ENCODE results near the gene LRCH4.
"Not testable (repeated sequence)": the region's sequence is repeated elsewhere in the genome, so short reads cannot be mapped to it uniquely, and the experiment has no call there.

LRCH4 gene

DNA sequence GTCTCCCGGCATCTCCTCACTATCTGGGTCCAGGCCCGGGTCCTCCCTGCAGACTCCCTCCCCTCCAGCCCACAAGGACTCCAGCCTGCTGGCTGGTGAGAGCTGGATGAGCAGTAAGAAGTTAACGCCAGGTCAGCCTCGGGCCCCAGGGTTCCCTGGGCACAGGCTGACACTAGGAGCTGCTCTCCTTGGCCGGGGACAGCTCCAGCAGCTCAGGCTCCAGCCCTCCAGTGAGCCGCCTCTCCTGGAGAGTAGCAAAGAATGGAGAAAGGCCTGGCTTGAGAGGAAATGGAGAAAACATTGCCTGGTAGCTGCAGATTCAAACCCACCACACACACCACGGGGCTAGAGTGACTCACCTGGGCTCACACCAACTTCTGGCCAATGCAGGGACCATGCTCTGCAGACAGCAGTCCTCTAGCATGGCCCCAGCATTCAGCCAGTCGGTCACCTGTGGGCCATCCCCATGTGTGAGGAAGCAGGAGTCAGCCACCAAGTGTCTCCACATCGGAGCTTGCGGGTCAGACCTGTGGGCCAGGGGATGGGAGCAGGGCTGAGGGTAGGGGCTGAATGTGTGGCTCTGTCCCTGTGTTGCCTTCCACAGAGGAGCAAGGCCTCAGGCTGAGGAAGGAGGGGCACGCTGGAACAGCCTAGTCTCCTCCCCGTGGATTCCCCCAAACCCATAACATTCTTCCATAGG, 18.7 kb downstream of the LRCH4 start:
- no peak for DNase-seq

DNA sequence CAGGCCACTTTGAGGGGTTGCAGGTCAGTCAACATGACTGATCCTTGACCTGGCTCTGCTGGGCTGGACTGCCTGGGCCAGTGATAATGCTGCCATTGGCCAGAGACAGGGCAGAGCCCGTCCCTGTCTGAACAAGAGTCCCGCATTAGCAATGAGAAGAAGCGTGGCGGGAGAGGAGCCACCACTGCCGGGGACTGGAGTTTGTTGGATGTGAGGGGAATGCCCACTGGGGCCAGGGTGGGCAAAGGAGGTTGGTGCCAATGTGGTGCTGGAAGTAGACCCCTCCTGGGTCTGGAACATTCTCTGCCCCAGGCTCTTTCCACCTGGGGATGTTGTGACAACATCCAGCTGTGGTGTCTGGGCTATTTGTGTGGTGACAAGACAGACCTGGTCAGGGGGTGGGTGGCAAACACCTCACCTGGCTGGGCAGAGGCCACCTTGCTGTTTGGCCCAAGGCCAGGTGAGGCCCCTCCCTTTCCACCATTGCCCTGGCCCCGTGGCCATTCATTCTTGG, 19.9 kb downstream of the LRCH4 start:
- no peak for DNase-seq

DNA sequence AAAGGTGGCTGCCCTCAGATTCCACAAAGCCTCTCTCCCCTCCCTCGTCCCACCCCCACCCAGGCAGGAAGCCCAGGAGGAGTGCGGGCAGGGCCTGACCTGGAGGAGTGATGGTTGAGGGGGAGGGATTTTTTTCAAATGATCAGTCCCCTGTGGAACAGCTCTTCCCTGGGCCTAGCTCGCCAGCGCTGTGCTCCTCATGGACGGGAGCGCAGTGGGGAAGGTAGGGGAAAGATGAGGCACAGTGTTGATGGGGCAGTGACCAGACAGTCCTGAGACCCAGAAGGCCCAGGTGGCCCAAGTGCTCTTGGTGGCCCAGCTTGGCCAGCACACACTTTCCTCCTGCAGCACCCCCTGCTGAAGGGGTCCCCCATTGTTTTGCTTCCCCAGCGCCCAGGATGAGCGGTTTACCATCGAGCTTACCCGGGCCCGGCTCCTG, 20.8 kb downstream of the LRCH4 start:
- DNase-seq, result no peak

DNA sequence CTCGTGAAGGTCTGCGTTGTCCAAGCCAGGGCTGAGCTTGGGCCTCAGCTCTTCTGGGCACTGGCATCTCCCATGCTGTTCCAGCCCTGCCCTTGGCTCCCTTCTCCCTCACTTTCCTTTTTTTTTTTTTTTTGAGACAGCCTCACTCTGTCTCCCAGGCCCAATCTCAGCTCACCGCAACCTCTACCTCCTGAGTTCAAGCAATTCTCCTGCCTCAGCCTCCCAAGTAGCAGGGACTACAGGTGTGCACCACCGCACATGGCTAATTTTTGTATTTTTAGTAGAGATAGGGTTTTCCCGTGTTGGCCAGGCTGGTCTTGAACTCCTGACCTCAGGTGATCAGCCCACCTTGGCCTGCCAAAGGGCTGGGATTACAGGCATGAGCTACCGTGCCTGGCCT, 21.5 kb downstream of the LRCH4 start:
- not testable (repeated sequence) for DNase-seq

DNA sequence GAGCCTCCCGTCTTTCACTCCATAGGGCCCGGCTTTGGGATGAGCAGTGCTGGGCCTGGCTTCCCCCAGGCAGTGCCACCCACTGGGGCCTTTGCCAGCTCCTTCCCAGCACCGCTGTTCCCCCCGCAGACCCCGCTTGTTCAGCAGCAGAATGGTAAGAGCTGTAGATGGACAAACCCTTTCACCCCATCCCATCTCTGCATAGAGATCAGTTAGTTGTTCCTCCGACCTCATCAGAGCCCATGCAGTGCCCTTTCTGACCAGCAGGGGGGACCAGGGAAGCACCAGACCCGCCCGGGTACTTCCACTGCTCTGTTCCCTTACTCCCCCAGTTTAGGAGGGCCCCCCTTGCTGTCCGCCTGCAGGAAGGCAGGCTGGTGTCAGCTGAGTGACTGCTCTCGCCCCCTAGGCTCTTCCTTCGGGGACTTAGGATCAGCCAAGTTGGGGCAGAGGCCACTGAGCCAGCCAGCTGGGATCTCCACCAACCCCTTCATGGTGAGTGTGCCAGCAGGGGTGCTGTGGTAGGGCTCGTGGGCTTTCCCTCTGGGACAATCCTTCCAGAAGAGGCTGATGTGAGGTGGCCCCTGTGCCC, 22.0 kb downstream of the LRCH4 start:
- DNase-seq, result peak; percentile 22

DNA sequence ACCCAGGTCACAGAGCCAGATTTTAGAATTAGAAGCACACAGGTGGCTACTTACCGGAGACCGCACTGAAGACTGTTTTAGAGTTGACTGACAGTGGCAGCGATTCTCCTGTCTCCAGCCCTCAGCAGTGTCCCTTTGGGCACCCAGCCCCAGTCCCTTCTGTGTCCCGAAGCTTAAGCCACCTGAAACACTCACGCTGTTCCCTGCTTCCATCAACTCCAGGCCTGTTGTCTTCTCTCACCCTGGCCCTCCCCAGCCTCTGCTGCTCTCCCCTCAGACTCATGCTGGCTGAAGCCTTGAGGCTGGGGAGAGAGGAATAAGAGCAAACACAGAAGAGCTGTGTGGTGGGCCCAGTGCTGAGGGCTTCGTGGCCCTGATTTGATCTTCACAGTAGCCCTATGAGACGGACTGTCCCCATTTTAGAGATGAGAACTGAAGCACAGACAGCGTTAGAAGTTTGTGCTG, 22.8 kb downstream of the LRCH4 start:
- DNase-seq, result no peak

DNA sequence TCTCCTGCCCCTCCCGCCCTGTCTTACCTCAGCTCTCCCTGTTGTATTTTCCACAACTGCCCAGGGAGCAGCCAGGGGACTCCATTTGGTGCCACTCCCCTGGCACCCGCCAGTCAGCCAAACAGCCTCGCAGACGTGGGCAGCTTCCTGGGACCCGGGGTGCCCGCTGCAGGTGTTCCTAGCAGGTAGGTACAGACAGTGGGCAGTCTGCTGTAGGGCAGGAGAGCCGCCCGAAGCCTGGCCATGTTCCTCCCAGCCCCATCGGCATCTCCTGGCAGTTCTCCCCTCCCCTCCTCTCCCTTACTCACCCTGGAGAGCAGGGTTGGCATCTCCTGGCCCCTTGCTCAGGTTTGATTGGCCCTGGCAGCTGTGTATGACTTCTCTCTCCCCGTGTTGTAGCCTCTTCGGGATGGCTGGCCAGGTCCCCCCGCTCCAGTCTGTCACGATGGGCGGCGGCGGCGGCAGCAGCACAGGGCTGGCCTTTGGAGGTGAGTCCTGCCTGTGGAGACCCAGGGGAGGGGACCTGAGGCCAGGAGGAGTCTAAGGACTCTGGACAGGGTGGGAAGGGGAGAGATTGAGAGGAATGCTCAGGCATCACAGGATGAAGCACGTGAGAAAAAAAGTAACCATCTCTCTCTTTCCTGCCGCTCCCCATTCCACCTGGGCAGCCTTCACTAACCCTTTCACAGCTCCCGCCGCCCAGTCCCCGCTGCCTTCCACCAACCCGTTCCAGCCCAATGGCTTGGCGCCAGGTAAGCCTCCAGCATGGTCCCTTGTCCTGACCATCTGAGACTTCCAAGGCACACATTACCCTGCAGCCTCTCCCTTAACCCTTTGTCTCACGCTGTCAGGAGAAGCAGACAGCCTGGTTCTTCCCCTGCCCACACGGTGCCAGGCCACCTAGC, 23.5 kb downstream of the LRCH4 start:
- no peak for DNase-seq

DNA sequence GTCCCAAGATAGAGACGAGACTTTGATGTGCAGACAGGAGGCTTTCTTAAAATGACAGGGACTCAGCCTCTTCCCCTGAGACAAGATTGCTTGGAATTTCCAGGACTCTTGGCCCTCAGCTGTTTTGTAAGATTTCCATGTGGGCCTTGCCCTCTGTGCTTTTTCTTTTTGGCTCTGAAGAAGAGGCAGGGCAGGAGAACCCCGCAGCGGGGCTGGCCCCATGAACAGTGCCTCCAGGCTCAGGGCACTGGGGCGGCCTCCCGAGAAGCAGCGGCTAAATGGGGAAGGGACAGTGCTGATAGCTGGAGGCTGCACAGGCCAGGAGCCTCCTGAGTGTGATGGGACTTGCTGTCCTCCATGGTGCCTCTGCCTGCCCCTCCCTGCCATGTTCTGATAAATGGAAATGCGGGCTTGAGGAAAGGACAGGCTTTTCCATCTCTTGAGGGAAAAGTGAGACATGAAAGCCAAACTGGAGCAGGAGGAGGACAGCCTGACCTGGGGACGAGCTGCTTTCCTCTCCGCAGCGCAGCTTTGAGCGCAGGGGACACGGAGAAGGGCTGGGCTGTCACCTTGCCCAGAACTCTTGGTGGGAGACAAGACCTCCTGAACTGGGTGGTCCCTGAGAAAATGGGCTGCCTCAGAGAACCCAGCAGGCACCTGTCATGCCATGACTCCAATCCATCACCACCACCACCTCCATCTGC, 24.3 kb downstream of the LRCH4 start:
- no peak for DNase-seq

DNA sequence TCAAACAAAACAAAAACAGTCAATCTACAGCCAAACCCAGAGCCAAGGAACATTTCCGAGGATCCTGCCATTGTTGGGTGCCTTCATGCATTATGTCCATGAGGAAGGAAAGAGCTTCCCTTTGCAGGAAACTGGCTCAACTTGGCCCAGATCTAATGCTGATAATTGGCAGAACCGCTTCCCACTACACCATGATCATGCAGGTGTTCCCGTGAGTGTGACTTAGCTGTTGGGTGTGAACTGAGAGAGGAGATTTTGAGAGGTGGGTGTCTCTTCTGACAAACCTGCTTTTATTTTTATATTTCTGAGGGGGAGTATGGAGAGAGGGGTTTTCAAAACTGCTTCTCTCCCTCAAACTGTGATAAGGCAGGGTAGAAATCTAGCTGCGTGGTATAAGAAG, 26.8 kb downstream of the LRCH4 start:
- no peak for DNase-seq

DNA sequence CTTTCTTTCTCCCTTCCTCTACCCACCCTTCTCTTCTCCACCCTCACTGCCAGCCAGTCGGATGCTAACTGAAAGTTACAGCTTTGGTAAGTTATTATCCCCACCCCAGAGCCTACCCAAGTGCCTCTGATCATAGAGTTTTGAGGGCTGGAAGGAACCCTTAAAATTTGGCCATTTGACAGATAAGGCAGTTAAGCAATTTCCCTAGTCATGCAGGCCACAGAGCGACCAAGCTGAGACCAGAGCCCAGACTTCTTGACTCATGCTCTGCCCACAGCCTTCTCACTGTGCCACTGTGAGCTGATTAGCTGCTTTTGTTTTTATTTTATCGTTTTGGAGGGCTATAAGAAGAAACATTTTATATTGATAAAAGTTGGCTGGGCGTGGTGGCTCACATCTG, 29.4 kb downstream of the LRCH4 start:
- DNase-seq, result no peak

DNA sequence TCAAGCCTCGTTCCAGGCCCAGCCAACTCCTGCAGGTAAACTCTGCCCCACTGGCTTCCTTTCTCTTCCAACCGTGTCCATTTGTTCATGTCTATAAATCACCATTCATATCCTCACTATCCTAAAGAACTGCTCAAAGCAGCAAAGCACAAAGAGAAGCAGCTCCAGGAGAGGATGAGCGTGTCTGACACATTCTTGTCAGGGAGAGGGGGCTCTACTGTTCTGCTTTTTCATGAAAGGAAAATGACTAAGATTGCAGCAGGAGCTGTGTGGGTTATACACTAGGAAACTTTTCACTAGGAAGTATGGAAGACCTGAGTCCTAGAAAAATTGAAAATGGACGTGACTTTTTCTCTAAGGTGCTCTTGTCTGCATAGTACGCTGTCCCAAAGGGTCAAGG, 30.2 kb downstream of the LRCH4 start:
- DNase-seq, result no peak

DNA sequence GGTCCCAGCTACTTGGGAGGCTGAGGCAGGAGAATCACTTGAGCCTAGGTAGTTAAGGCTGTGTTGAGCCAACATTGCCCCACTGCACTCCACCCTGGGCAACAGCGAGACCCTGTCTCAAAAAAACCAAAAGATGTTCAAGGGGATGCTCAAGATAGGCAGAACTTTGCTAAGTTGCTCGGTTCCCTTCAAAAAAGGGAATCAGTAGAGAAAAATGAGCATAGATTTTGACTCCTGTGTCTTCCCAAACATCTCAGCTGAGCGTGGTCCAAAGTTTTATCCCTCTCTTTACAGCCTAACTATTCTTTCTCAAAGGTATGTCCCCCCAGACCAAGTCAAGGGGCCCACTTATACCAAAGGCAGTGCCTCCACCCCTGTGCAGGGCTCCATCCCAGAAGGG, 32.9 kb downstream of the LRCH4 start:
- DNase-seq, result no peak

DNA sequence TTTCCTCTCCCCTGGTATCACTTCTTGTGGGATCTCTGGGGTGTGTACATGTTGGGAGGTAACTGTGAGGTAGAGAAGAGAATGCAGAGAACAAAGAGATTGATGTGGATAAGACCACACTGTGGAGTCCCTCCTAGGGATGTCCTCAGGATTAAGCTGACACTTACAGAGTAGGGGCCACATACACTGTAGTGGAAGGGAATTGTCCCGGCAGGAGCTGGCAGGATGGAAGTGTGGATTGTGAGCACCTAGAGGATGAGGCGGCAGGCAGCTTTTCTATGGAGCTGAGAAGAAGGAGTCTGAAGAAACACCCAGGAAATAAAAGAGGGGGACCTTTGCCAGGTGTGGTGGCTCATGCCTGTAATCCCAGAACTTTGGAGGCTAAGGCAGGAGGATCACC, 33.4 kb downstream of the LRCH4 start:
- no peak for DNase-seq

DNA sequence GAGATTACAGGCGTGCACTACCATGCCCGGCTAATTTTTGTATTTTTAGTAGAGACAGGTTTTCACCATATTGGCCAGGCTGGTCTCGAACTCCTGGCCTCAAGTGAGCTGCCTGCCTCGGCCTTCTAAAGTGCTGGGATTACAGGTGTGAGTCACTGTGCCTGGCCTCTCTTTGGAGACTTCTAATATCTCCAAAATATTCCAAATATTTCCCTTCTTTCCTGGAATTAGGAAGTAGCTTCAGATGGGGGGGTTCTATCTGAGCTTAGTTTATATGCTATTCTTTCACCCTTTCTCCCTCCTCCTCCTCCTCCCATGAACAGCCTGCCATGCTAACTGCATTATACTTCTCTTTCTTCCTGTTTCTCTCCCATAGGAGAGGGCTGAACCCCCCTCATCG, 37.5 kb downstream of the LRCH4 start:
- not testable (repeated sequence) for DNase-seq

DNA sequence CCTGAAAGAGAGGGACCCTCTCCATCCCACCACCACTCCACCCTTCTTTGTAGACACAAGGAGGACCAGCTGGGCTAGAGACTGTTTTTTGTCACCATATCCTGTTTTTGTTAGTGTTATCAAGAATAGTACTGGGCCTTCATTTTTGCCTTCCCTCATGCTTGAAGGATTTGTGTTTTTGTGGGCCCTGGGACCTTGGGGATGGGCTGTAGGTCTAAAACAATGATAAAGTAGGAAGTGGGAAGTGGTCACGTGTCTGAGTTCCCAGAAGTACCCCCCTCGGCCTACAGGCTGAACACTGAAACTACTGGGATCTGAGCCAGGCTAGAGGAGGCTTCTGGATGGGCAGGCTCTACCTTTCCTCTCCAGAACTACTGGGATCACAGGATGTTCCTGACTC, 38.1 kb downstream of the LRCH4 start:
- DNase-seq, result no peak

DNA sequence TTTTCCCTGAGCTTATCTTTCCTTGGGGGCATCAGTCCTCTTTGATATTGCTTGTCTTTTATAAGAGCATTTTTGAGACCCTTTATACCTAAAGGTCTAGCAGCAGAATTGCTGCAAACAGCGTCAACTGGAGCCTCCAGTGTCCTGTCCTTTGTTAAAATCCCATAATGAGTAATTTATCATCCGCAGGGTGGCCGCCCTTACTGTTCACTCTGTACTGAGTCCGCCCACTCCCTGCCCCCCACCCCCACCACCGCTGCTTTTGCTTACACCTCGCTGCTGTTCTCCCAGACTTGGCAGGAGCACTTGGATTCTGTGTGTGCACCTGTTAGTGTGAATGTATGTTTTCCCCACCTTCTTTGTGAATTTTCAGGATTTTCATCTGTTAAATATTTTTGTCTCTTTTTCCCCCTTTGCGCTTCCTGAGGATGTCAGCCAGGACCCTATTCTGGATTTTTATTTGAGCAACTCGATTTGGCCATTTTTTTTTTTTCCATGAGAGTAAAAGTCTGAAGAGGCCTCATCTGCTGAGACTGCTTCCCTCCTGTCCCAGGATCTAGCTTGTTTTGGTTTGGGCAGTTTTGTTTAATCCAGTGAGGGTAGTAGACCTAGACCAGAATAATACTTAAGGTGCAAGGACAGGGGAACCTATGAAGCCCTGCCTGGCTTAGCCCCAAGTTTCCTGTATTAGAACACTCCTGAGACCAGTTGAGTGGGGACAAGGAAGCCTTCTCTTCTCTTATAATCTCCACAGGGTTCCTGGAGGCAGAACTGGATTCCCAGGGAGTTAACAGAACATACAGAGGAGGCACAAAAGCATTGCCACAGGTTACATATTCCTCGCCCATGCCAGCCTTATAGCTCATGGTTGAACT, 38.8 kb downstream of the LRCH4 start:
- DNase-seq, result peak; percentile 34

DNA sequence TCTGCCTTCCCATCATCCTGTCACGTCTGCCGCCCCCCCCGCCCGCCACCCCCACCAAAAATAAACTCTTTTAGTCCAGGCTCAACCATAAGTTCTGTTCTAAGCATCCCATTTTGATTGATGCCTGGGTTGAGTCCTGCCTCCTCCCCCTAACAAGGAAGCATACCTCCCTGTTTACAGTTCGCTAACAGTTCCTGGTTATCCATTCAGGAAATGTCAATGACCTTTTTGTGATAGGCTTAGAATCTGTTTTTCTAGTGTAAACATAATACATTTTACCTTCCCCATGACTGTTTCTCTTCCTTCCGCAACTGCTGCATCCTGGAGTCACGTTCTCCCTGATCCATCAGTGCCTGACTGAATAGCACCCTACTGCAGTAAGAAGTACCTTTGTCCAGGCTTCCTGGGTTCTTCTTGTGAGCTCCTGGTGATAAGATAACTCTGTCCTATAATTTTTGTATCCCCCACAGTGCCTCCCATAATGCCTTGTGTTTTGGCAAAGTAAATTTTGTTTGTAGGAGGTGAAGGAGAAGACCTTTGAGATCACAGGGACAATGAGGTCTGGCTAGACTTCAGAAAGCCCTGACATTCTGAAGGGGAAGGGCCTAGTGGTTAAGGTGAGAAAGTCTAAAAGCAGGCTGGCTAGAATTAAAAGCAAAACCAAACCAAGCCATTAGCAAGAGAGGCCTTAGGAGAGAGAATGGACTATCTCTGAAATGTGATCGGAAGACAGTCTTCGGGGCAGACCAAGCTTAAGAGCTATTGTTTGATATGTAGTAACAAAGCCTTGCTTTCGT, 39.6 kb downstream of the LRCH4 start:
- peak; percentile 62 for DNase-seq

DNA sequence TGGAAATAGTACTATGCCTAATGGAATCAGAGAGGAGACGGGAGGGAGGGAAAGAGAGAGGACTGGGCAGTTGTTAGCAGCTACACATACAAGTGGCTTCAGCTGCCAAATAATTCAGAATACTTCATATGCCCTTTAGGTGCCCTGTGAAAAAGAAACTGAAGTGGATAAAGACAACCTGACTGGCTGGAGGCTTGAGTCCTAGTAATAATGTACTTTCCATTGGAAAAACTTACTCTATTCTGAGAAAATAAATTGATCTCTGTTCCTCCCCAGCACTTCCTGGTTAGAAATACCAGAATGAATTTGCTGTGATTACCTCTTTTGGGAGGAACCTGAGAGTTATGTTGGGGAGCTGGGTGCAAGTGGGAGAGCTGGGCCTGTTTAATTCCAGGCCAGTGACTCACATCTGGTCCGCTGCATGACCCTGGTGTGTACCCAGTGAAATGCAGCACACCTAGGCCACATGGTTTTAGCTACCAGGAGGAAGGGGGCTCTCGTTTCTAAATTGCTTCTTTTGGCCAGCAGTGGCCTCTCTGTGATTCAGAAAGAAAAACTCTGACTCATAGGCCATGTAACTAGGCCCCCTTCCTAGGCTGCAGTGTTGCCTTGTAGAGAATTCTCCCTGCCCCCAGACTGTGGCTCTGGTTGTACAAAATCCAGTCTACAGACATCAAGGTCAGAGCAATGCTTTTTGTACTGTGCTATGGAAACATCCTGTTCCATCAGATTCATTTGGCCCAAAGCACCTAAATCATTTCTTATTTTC, 40.4 kb downstream of the LRCH4 start:
- peak; percentile 5 for DNase-seq

DNA sequence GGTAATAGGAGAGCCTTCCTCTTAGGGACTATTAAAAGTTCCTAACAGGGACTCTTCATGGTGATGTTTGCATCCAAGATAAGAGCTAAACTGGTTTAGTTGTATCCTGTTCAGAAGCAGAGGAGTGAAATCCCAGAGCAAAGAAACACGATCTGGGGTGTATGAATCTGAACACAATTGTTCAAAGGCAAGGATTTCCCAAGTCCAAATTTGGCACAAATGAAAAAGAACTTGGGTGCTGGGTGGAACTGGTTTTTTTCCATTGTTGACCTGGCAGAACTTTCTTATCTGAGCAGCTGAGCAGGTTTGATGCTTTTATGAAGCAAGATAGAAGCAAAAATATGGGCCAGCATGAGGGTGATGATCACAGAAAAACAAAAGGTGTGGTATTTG, 41.0 kb downstream of the LRCH4 start:
- DNase-seq, result no peak

DNA sequence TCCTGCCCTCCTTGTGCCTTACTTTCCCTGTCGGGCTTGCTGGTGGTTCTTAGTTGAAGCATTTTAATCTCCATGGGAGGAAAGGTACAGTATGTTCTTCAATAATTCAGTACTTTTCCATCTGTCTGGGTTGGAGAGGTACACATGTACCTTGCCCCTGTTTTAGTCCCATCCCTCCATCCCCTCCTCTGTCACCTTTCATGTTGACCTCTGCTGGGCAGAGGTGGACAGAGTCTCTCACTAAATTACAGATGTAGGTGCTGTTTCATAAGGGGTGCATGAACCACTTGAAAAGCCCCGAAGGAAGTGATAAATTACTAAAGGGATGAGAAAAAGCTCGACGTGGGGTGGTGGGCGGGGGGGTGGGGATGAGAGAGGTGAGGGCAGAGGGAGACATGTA, 41.5 kb downstream of the LRCH4 start:
- no peak for DNase-seq
